A673 (cell line): ENCODE measurements around the gene PEAK3.

Source experiments
- CTCF ChIP-seq: fragments of 300-800, 200-600 bp; sonication (generic); conservative IDR thresholded peaks from 2 replicates; pipeline ENCODE4 v1.5.1; 2017; ENCODE audit warnings: low read depth, mild to moderate bottlenecking, antibody characterized with exemption, low read length, moderate library complexity, mixed read lengths
- EZH2 ChIP-seq: fragments of 200-600 bp; sonication (generic); IDR thresholded peaks from 2 replicates; pipeline ENCODE4 v1.6.1; 2017; ENCODE audit warnings: borderline replicate concordance, low read depth, mild to moderate bottlenecking, mixed read lengths, antibody characterized with exemption, low read length; ENCODE audit not compliant: poor library complexity, severe bottlenecking

GRCh38 chr19:2245273-2245672 is 36.7 kb downstream of the PEAK3 start:
- TF ChIP-seq CTCF: no peak
- no peak for TF ChIP-seq EZH2
